ENCODE data around the gene KCNQ1.

Gene KCNQ1

GRCh38 chr11:2586087-2586792, 141.4 kb downstream of the KCNQ1 start:
- DNase-seq: no peak

- no peak for DNase-seq
Observed at GRCh38 chr11:2586793-2587131, 142.0 kb downstream of the KCNQ1 start.

DNA sequence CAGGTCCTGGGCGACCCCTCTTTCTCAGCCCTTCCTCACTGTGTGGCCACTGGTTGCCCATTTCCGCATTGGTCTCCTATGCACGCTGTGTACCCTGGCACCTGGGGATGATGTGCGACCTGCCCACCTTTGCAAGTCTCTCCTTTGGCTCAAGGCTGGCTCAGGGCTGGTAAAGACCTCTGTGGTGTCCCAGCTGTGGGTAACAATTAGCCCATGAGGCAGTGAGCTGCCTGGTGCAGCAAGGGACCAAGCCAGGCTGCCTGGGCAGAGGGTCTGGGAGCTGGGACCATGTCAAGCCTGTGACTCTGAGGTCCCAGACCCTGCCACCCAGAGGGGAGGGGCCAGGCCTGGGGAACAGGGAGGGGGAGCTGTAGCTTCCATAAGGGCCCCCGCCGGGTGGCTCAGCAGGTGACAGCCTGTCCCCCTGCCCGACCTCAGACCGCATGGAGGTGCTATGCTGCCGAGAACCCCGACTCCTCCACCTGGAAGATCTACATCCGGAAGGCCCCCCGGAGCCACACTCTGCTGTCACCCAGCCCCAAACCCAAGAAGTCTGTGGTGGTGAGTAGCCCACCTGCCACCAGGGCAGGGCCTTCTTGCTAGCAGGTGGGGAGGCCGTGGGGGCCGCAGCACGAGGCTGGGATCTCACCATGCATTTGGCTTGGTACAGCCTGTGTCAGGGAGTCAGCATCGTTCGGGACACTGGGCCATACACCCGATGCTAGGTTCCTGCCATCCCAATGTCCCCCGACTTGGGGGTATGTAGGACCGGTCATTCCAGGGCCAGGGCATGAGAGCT, 142.5 kb downstream of the KCNQ1 start:
- no peak for DNase-seq

DNA sequence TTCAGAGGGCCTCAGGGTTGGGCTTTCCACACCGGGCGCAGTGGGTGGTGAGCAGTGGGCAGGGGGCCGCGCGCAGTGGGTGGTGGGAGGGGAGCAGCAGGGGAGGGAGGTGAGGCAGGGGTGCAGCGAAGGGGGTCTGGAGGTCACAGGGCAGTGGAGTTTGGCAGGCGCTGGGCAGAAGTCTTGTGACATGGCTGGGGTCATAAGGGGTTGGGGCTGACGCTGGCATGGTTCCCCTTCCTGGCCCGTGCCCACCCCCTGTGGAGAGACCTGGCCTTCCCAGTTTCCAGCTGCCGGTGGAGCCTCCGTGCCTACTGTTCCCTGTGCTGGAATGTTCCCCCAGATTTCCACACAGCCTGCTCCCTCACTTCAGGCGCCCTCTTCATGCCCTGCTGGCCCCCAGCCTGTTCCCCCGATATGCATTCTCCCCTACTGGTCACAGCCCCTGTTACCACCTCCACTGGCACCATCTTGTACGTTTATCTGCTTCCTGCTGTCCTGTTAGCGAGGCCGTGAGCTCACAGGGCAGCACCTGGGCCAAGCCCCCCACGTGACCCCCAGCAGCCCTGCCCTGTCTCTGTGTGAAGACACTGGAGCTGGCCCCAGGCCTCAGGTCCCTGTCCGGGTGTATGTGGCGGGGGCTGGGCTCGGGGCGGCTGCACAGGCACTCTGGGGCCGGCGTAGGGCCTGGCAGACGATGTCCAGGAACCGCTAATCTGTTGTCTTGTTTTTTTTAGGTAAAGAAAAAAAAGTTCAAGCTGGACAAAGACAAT, 143.4 kb downstream of the KCNQ1 start:
- no peak for DNase-seq

DNA sequence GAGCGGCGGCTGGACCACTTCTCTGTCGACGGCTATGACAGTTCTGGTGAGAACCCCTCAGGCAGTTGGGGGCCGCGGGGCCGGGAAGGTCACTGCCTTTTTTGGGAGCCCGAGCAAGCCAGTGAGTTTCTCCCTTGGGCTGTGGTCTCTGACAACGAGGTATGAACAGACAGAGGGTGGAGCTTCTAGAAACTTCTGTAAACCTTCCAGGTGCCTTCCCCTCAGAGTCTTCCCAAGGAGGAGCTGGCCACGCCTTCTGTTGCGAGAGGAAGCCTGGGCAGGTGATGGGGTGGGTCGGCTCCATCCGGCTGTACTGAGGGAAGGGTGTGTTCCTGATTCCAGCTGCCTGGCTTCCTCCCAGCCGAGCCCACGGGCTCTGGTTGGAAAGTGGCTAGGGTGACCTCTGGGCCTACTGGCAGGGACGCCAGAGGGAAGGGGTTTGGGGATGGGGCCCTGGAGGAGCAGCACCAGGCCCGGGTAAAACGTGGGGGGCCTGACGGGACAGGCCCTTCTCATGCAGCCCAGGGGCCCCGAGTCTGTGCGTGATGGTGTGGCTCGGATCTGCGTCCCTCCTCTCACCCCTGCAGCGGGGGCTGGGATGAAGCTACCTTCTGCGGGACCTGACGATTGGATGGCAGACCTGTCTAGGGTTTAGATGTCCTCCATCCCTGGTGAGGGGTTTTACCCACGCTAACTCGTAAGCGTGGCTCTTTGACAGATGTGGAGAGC, 144.2 kb downstream of the KCNQ1 start:
- no peak for DNase-seq

- no peak for DNase-seq
Observed at GRCh38 chr11:2589538-2589934, 144.7 kb downstream of the KCNQ1 start.

DNA sequence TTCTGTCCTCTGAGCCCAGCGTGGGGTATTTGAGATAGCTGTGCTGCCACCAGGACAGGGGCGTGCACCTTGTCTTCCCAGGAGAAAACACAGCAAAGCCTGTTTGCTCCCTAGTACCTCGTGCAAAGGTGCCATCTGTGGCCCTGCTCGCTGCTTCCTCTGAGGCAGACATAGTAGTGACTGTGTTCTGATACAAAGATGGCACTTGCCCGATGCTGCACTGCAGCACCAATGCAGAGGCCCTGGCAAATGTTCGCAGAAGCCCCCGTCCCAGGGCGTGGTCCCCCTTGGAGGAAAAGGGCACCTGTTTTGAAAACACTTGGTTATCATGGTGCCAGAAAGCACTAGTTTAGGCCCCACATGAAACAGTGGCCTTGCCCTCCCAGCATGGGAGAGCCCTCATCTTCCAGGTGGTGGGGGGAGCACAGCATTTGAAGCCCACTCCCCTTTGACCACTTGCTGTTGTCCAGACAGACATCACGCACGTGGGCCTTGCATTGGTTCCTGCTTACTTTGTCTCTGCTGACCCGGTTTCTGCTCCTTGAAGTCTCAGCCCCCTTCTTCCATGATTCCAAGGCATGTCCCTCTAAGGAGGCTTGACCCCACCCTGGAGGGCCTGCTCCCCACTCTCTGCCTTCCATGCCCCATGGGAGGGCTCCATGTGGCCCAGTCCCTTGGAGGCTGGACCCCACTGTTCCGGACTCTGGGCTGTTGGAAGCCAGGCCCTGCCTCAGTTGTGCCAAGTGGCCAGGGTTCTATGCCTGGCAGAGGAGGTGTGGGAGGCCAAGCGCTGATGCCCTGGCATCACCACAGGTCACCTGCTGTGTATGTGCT, 145.5 kb downstream of the KCNQ1 start:
- DNase-seq: no peak

DNA sequence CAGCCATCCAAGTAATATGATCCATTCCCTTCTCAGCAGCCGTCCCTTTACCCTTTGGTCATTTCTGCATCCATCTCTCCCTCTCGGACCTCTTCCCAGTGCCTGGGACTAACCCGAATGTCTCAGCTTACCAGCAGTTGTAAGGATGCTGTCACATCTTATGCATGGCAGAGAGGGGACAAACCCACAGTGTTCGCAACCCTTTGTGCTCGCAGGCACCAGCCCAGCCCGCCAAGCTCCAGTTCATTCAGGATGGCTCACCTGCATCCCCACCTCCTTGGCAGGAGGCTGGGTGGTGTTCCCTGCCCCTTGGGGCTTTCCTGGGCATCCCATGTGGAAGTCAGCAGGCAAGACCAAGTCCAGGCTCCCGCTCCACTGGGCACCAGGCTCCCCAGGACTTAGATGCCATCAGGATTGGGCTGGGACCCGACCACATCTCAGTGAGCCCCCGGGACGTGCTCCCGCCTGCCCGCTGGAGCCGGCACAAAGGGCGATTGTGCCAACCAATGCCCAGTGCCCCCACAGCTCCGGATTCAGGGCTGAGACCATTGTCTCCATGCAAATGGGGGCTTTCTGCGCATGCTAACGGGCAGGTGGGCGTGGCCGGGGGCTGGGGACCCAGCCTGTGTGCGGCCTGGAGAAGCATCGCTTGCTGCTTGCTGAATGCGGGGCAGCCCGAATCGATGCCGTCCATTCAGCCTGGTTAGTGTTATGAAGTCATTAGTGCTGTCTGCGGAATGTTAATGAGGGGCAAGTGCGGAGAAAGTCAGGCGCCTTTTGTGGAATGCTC, 146.4 kb downstream of the KCNQ1 start:
- DNase-seq: no peak

GRCh38 chr11:2591805-2592204, 147.0 kb downstream of the KCNQ1 start:
- DNase-seq: no peak

- no peak for DNase-seq
Observed at GRCh38 chr11:2592559-2593392, 148.0 kb downstream of the KCNQ1 start.

GRCh38 chr11:2593393-2593950, 148.7 kb downstream of the KCNQ1 start:
- DNase-seq: no peak

GRCh38 chr11:2594267-2594666, 149.5 kb downstream of the KCNQ1 start:
- no peak for DNase-seq

DNA sequence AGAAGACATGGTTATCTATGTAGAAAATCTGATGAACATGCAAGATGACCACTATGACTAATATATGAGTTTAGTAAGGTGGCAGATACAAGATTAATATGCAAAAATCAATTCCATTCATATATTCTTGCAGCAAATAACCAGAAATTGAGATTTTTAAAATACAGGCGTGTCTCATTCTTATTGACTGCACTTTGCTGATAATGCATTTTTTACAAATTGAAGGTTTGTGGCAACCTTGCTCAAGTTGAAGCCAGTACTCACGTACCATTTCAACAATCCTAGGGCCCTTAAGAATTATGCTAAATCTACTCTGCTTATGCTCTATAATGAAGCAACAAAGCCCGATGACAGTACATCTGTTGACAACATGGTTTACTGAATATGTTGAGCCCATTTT, 150.4 kb downstream of the KCNQ1 start:
- DNase-seq: no peak

DNA sequence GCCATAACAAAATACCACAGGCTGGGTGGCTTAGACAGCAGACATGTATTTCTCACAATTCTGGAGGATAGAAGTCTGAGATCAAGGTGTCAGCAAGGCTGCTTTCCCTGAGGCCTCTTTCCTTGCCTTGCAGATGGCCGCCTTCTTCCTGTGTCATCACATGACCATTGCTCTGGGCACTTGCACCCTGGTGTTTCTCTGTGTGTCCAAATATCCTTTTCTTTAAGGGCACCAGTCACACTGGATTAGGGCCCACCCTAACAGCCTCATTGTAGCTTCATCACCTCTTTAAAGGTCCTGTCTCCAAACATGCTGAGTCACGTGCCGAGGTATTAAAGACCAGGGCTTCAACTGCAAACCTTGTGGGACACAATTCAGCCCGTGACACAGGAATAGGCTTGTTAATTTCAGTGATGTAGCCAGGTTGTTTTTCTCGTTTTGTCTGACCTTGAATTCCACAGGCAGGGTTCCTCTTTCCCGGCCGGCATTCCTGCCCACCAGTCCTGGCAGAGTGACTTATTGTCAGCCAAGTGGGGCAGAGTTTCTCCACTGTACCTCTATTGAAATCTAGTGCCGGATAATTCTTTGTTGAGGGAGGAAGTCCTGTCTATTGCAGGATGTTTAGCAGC, 154.9 kb downstream of the KCNQ1 start:
- no peak for DNase-seq

DNA sequence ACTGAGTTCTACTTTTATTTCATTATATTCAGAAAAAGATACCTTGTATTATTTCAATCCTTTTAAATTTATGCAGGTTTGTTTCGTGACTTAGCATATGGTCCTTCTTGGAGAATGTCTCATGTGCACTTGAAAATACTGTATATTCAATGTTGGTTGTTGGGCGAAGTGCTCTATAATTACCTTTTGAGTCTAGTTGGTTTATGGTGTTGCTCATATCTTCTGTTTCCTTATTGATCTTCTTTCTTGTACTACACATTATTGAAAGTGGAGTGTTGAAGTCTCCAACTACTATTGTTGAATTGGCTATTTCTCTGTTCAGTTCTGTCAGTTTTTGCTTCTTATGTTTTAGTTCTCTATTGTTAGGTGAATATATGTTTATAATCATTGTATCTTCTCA, 164.5 kb downstream of the KCNQ1 start:
- DNase-seq: no peak

DNA sequence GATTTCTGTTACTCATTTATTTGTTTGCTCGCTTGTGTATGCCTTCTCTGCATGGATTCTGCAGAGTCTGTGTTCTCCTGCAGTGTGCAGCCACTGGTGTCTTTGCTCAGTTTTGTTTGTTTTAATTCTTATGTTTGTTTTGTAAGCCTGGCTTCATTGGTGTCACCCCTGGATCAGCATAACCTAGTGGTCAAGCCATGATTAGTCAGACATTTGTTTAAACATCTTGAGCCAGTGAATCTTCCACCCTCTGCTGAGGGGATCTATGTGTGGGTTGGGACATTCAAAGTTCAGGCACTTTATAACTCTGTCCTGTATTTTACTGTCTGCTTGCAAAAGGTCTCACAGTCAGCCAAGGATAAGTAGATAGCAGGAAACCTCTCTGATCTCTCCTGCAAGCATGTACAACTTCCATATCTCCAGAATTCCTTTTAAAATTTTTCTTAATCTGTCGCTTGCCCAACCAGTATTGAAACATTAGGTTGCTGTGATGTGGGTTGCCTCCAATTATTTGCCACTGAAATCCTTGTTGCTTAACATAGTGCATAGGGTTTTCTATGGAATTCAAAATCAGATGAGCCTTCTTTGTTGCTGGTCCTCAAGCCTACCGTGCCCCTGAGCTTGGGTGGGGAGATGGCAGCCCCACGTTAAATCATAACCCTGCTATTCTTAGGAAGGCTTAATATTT, 168.2 kb downstream of the KCNQ1 start:
- no peak for DNase-seq

DNA sequence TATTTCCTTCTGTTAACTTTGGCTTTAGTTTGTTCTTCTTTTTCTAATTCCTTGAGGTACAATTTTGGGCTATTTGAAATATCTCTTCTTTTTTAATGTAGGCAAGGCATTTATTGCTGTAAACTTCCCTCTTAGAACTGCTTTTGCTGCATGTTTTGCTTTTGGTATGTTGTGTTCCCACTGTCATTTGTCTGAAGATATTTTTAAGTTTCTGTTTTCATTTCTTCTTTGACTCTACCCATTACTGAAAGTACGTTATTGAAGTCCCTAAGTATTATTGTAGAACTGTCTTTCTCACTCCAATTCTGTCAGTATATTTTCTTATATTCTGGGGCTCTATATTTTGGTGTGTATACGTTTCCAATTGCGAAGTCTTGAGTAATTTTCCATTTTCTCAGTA, 177.1 kb downstream of the KCNQ1 start:
- DNase-seq: no peak

DNA sequence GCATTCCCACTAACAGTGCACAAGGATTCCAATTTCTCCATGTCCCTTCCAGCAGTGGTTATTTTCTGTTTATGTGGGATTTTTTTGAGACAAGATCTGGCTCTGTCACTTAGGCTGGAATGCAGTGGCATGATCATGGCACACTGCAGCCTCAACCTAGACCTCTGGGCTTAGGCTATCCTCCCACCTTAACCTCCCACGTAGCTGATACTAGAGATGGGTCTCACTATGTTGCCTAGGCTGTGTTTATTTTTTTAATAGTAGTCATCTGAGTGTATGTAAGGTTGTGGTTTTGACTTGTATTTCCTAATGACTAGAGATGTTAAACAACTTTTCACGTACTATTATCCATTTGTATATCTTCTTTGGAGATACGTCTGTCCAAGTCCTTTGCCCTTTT, 180.4 kb downstream of the KCNQ1 start:
- no peak for DNase-seq

DNA sequence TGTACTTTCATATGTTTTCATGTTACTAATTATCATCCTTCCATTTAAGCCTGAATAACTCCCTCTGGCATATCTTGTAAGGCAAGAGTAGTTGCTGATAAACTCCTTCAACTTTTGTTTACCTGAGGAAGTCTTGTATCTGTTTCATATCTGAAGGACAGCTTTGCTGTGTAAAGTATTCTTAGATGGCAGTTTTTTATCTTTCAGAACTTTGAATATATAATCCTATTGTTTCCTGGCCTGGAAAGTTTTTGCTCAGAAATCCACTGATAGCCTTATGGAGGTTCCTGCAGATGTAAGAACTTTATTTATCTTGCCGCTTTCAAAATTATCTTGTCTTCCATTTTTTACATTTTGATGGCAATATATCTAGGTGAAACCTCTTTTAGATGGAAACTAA, 185.9 kb downstream of the KCNQ1 start:
- no peak for DNase-seq

Data from CD4-positive, alpha-beta T cell treated with Interleukin-17A for 1 hour (primary cell).